ENCODE data around the gene SMTNL2.
A peak's percentile ranks its signal among the peaks of the same experiment; 100 is the strongest.

The SMTNL2 gene

DNA sequence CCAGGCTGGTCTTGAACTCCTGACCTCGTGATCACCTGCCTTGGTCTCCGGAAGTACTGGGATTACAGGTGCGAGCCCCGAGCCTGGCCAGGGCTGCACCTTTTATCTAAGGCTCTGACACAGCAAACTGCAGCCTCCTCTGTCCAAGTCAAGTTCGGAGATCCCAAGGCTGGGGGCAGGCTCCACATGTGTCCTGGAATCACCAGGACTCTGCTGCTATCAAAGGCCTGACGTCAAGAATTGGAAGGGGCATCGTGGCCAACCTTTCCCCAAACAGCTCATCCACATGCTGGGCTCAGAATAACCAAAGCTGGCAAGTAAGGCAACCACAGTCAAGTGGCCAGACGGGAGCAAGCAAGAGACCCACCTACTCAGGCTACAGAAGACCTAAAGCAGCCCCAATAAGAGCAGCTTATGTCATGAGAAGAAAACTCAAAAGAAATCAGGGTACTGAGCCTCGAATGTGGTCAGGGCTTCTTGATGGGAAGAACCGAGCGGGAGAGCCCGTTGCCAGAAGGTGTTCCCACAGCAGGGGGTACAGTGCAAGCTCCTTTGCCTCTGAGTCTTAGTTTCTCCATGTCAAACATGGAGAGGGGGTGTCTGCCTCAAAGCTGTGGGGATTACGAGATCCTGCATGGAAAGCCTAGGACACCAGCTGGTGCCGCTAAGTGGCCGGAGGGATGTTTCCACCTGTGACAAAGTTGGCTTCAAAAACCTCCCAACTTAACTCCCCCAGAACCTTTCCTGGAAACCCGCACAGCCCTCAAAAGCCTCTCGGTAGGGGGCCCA, 37.0 kb upstream of the SMTNL2 start:
- no peak for DNase-seq

DNA sequence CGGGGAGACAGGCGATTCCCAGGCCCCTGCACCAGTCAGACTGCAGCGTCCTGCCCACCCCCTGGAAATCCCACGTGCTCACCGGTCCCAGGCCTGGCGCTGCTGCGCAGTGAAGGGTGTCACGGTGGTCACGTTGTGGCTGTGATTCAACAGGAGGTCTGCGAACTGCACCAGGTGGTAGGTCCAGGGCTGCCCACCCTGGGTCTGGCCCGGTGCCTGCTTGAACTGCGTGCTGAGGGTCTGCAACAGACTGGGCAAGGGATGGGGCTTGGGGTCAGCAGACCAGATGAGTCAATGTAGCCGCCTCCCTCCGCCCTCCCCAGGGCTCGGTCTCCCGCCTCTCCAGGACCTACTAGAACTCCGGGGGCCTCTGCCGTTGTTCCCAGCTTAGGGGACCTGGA, 36.3 kb upstream of the SMTNL2 start:
- no peak for DNase-seq

DNA sequence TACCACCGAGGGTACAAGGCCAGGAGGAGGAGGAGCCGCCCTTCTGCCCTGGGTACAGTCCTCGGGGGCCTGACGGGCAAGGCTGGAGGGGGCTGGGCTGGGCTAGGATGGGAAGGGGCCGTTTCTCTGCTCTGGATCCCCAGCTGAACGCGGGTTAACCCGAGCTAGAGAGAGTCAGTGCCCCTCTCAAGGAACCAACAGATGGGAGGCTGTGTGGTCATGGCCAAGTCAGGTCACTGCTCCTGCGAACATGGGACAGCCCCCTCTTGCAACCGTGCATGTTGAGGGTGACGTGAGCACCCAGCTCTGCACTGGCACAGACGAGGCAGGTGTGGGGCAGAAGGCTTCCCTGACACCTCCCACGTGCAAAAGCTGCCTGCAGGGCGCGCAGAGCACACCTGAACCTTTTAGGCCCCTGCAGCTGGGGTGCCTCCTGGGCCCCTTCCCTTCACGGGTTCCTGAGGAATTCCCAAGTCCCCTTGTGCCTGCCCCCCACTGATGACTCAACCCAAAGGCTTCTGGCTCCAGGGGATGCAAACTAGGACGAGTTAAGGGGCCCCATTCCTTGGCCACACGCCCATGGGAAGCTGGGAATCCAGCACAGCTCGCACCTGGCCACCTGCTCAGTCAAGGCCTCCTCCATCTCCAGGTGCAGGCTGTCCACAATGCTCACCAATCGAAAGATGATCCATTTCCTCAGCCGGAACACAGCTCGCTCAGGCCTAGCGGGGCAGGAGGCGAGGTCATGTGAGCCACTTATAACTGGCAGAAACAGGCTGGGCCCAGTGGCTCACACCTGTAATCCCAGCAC, 35.4 kb upstream of the SMTNL2 start:
- no peak for DNase-seq

DNA sequence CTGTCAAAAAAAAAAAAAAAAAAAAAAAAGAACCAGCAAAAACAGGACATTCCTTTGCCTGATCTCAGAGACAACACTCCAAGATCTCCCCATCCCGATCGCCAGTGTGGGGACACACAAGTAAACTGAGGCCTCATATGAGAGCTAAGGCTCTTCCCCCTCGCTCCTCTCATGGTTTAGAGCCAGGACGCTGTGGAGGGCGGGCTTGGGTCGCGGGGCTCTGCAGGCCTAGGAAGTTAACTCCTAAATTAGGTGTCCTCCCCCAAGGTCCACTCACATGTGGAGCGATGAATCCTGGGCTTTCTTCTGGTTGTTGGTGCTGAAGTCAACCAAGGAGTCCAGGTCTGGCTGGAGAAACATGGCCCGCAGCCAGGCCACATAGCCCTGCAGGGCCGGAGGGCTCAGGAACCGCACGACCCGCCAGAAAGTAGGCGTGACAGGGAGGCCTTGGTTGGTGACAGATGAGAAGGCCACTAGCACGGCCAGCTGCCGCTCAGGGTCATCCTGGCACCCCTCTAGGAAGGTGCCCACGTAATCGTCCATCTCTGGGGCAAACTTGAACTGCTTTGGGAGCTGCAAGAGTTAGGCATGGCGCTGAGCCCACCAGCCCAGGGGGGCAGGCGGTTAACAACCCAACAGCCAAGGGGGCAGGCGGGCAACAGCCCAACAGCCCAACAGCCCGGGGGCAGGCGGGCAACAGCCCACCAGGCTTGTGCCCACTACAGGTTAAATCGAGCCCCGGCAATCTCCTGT, 34.4 kb upstream of the SMTNL2 start:
- DNase-seq, result no peak

DNA sequence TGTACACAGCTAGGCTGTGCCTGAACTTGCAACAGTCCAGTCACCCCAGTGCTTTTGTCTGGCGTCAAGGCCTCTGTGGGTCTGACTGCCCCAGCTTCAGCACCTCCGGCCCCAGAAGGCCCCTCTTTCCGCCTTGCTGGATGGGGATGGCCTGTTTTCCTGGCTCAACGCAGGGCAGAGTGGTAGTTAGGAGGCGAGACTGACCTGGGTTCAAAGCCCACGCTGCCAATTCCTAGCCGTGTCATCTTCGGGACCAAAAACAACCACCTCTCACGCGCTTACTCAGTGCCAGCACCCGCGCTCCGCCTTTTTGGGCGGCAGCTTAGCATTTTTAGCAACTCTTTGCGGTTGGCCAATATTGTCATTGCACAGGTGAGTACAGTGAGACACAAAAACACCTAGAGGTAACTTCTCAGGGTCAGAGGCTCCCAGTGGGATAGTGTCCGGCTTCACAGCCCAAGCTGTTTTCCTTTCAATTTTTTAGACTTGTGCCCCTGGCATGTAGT, 33.7 kb upstream of the SMTNL2 start:
- no peak for DNase-seq

DNA sequence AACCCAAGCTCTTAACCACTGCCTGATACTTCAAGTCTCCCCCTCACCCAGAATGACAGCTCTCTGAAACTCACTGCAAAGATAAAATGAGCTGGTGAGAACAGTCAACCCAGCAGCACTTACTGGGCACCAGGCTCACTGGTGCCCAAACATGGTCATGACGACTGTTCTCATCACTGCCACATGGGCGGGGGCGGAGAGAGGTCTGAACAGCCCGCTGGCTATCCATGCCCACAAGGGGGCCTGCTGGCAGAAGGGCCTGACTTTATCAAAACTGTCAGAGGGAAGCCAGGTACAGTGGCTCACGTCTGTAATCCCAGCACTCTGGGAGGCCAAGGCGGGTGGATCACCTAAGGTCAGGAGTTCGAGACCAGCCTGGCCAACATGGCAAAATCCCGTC, 33.2 kb upstream of the SMTNL2 start:
- DNase-seq, result no peak

DNA sequence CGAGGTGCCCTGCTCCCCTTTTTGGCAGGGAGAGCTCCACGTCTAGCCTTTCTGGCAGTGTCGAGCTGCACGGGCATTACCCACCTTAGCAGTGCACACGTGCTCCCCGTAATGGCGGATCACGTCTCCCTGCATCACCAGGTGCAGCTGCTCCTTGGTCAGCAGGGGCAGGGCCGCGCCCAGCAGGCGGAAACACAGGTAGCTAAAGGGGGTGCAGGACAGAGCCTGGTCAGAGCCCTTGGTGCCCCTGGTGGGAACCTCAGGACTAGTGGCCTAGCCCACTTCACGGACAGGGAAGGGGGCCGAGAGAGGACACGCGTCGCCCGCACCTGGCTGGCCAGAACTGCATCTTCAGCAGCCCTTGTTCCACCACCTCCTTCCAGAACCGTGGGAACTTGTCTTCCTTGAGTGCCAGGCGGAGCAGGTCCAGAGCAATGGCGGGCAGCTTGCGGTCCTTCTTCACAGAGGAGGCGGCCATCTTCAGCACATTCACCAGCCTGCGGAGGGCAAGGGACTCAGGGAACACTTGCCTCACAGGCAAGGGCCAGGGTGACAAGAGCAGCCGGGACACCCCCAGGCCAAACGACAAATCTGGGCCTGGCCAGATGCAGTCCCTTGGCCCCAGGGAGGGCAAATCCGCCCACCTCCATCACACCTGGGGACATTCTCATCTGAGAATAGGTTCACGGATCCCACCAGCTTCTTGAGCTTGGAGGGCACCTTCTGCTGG, 32.4 kb upstream of the SMTNL2 start:
- no peak for DNase-seq

DNA sequence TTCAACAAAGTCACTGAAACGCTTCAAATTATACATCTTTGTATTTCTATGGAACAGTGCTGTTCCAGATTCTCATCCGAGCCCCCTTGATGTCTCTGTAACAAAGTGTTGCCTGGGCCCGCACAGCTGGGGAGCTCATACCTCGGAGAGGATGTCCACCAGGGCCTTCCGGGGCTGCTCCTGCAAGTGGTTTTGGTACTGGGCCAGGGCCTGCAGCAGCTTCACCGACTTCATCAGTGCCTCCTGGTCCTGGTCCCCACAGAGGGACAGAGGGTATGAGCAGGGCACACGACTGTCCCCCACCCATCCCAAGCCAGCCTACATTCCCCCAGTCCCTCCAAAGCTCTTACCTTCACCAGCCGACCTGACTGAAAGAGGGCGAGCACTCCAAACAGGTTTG, 30.7 kb upstream of the SMTNL2 start:
- DNase-seq, result no peak

DNA sequence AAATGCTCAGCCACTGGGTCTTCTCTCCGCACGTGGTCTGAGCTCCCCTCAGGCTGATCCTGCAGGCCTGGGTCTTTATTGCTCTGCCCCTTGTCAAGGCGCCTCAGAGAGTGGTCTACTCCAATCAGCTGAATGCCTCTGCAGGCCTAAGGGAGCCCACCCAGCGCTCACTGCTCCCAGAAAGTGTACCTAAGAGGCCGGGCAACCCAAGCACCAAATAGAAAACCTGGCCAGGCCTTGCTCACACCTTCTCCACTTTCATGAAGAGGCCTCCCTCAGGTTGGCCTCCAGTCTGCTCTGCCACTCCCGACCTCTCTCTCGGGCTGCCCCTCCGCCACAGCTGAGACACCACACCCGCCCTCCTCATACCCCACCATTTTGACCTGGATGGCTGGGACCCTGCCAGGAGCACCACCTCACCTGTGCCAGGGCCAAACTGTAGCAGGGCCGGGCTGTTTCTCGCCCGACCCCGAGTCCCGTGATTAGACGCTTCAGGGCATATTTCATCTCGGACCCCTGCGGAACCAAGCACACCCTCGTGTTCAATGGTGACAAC, 29.8 kb upstream of the SMTNL2 start:
- no peak for DNase-seq

DNA sequence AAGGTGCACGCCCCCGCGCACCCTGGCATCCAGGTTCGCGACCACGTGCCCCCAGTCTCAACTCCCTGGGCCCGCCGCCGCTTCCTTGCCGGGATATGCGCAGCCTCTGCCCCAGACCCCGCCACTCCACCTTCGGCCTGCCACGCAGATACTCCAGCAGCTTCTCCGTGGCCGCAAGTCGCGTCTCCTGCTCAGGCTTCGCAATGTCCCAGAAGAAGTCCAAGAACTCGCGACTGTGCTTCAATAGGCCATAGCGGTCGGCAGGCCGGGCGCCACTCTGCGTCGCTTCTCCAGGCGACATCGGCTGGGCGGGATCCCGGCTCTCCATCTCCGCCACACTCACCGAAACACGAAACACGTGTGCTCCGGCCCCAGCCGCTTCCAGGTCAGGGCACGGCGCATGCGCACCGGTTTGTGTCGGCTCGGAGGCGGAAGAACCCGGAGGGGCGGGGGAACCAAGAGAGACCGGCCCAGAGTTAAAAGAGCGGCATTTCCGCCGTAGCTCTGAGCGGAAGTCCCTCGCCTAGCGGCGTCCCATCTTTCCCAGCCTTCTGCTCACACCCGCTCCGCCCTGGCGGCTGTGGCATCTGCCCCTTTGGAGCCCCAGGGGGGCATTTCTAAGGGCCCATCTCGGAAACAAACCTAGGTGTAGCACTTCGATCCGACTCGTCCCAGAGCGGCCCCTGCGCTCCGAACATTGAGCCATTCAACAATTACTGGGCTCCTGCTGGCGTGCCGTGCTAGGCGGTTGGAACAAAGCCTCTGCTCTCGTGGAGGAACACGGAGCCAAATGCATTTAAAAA, 29.1 kb upstream of the SMTNL2 start, which contains the start of gene MYBBP1A:
Gene MYBBP1A (minus strand): TSS at position 388 of the 803 bp plus-strand sequence. CDS start 60 bp downstream, at position 328.
- peak; percentile 99 for DNase-seq

DNA sequence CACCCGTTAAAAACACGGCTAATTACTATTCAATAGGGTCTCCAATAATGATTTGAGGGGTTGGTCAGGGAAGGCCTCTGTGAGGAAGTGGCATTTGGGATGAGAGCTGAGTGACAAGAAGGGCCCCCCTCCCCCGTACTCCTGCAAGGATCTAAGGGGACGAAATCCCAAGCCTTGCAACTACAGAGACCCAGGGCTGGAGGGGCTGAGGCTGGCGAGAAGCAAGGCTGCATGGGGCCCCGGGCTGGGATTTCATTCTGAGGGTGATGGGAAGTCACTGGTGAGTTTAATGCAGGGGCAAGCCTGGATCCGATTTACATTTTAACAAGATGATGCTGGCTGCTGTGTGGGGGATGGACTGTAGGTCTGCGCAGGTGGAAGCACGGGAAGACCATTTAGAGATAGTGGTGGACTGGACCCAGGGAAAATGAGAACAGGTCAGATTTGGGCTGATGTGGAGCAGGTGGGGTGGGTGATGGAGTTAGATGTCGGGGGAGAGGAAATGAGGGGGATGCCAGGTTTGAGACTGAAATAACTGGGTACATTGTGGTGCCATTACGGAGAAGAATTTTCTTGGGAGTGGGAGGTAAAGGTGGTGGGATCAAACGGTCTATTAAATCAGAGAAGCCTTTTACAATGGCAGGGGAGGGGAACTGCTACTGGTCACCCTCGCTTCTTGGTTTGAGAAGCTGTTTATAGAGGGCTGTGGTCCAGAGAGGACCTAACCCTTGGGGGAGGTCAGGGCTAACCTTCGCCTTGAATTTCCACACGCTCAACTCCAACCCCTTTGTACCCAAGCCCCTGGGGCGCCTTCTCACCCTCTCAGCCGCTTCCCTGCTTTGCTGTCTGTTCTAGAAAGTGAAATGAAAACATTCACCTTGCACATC, 28.2 kb upstream of the SMTNL2 start:
- no peak for DNase-seq

DNA sequence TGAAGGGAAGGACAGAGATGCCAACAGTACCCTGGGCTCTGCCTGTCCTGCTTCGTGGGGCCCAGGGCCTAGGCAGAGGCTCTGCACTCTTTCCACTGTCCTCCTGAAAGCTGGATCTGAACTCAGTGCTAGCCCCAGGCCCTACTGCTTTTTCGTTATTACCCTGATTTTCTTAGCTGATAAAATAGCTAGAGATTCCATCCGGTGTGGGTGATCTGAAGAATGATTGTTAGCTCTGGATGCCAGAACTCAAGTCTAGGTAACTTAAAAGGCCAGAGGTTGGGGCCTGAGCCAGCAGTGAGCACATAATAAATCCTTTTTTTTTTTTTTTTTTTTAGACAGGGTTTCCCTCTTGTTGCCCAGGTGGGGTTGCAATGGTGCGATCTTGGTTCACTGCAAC, 27.3 kb upstream of the SMTNL2 start:
- DNase-seq, result no peak

DNA sequence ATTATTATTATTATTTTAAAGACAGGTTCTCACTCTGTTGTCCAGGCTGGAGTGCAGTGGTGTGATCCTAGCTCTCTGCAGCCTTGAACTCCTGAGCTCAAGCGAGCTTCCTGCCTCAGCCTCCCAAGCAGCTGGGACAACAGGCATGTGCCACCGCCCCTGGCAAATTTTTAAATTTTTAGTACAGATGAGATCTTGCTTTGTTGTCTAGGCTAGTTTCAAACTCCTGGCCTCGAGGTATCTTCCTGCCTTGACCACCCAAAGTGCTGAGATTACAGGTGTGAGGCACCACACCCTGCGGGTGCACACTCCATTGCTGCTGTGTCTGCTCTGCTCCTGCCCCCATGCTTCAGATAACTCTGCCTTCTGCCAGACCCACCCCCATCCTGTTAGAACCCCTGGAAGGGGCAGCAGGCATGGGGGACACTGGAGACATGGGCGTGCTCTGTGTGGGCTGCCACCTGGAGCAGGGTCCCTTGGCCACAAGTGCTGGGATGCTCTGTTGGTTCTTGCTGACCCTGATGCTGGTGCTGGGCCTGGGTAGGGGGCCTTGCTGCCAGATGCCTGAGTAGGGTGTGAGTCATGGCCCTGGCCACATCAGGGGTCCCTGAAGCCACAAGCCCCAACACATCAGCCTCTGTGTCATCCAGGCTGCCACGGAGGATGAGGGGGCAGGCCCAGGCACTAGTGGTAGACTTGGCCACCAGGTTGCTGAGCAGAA, 26.5 kb upstream of the SMTNL2 start:
- DNase-seq, result no peak

DNA sequence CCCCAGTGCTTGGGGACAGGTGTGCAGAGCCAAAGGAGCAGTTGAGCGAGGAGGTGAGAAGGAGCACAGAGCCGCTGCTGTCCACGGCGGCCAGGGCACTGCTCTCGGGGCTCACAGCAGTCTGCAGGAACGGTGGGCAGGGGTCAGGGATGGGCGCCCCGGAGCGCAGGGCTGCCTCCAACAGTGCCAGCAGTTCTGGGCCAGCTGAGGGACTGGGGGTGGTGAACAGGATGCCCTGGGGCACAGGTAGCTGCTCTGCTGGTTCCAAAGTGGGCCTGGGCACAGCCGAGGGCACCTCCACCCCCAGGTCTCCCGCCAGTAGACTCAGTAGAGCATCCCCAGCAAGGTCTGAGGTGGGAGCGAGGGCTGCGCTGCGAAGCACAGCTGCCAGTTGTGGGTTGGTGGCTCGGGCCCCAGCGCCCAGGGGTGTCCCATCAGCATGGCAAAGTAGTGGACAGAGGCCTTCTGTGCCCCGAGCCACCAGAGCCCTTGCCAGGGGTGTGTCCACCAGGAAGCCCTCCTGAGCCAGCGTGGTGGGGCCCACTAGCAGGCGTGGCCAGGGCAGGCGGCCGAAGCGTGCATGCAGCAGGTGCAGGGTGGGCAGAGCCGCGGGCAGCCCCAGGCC, 25.9 kb upstream of the SMTNL2 start:
- DNase-seq, result no peak

DNA sequence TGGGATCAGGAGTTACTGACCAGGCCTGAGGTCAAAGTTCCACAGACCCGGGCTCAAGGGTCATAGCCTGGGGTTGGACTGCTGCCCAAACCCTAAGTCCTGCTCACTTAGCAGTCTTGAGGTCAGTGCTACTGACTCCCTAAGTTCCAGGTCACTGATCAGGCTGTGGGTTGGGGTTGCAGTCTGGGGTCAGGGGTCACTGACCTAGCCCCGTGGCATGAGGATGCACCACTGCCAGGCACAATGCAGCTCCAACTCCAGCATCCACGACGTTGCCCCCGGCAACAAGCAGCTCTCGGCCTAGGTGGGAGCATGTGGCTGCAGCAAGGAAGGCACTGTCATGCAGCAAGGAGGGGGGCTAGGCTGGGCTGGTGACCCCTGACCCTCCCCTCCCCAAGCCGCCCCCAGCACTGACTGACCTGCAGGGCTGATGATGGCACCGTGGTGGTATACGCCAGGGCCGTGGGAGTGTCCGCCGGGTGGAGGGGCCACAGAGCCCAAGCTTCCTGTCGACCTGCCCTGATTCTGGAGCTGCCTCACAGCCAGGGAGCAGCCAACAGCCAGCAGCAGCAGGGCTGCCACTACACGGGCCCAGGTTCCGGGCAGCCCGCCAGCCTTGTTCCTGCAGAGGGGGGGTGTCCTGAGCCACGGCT, 25.1 kb upstream of the SMTNL2 start:
- DNase-seq, result peak; percentile 18

DNA sequence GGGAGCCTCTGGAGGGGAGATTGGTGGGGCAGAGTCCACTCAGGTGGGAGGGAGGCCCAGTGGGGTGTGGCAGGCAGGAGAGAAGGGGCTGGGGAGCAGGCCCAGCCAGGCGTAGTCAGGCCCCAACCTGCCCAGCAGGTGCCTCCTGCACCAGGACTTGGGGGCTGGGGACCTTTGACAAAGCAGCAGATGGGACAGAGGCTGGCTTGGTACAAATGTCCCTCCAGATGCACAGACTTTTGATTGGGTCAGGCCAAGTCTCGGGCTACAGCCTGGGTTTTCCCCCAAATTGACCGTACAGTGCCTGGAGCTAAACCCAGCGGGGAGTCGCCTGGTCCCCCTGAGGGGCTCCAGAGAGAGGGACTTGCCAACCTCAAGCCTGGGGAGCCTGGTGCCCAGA, 24.4 kb upstream of the SMTNL2 start:
- peak; percentile 83 for DNase-seq

DNA sequence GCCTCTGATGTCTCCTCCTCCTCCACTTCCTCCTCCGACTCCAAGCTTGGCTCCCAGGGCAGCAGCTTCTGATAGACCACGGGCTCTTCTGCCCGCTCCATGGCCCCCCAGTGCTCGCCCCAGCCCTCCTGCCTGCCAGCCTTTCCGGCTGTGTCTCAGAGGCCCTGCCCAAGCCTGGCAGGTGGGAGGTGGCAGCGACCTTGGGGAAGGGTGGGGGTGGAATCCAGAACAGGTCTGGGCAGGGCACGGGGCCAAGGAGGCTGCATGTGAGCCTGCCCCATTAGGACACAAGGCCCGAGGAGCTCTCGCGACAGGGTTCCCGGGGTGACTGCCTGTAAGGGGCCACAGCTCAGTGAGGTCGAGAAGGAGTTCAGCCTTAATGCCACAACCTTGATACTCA, 23.9 kb upstream of the SMTNL2 start, which contains the start of gene GGT6:
Gene GGT6 (minus strand): TSS at position 157 of the 400 bp plus-strand sequence. CDS start 56 bp downstream, at position 101.
- DNase-seq, result peak; percentile 94

DNA sequence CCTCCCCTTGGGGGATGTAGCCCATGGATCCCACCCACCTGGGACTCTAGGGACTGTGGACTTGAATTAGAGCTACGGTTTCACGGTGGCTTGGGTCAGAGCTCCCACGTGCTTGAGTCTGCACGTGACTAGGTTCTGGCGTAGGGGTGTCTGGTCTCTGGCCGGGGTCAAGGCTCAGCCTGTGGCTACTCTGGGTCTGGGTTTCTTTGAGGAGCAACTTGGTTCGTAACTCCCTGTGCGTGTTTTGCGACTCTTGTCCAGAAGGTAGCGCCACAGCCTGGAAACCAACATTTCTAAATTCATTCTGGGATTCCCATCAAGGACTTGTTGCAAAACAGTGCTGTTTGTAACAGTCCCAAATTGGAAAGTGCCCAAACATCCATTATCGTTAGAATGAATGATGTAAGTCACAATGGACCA, 23.5 kb upstream of the SMTNL2 start:
- DNase-seq, result peak; percentile 68

Measured in NCI-H1105 (cell line).